IPS-NIHi7 (cell line): ENCODE measurements around the gene NFKBIB.
"Not testable (repeated sequence)": the region's sequence is repeated elsewhere in the genome, so short reads cannot be mapped to it uniquely, and the experiment has no call there.

ENCODE experiments used
- DNase-seq: peaks from one replicate; pipeline ENCODE4 v3.0.0; 2012; ENCODE audit warnings: mixed read lengths; ENCODE audit errors: extremely low spot score

Gene NFKBIB

GRCh38 chr19:38875656-38876395 lies 23.9 kb upstream of the NFKBIB start:
- no peak for DNase-seq

GRCh38 chr19:38877781-38878574 lies 21.8 kb upstream of the NFKBIB start, which contains the start of gene RINL:
Gene RINL (minus strand): TSS chr19:38878275. CDS start chr19:38876742, 1,533 bp downstream.
- peak; percentile 31 for DNase-seq

- peak; percentile 18 for DNase-seq
Measured at GRCh38 chr19:38878575-38879399, 21.0 kb upstream of the NFKBIB start.

- DNase-seq, result no peak
Measured at GRCh38 chr19:38879400-38879751, 20.4 kb upstream of the NFKBIB start.

GRCh38 chr19:38880076-38880881 lies 19.5 kb upstream of the NFKBIB start:
- DNase-seq, result peak; percentile 12

- DNase-seq, result peak; percentile 3
Measured at GRCh38 chr19:38880882-38881609, 18.7 kb upstream of the NFKBIB start.

GRCh38 chr19:38883286-38883685 lies 16.5 kb upstream of the NFKBIB start:
- DNase-seq, result no peak

- not testable (repeated sequence) for DNase-seq
Measured at GRCh38 chr19:38884691-38885090, 15.1 kb upstream of the NFKBIB start.

GRCh38 chr19:38888876-38889275 lies 10.9 kb upstream of the NFKBIB start:
- DNase-seq, result no peak

- DNase-seq, result no peak
Measured at GRCh38 chr19:38889803-38890202, 10.0 kb upstream of the NFKBIB start.

GRCh38 chr19:38890686-38891085 lies 9.1 kb upstream of the NFKBIB start:
- DNase-seq, result no peak

GRCh38 chr19:38891771-38892170 lies 8.0 kb upstream of the NFKBIB start:
- no peak for DNase-seq

- no peak for DNase-seq
Measured at GRCh38 chr19:38892841-38893240, 6.9 kb upstream of the NFKBIB start.

- no peak for DNase-seq
Measured at GRCh38 chr19:38893341-38893771, 6.4 kb upstream of the NFKBIB start.

GRCh38 chr19:38894968-38895367 lies 4.8 kb upstream of the NFKBIB start:
- DNase-seq, result no peak

- no peak for DNase-seq
Measured at GRCh38 chr19:38898788-38899446, 852 bp upstream of the NFKBIB start.

GRCh38 chr19:38900202-38900629 lies 447 bp downstream of the NFKBIB start:
- no peak for DNase-seq

- no peak for DNase-seq
Measured at GRCh38 chr19:38900743-38901190, 998 bp downstream of the NFKBIB start.

GRCh38 chr19:38901683-38902082 lies 1.9 kb downstream of the NFKBIB start:
- no peak for DNase-seq
